Brain microvascular endothelial cell (primary cell): Measurements from ENCODE around the gene NDUFAF5.
"Not testable (repeated sequence)": the region's sequence is repeated elsewhere in the genome, so short reads cannot be mapped to it uniquely, and the experiment has no call there.

Experiments
- DNase-seq: peaks from one replicate; pipeline ENCODE4 v3.0.0-alpha.2; 2020
- H3K27ac ChIP-seq: fragments of 250-450 bp; sonication (Bioruptor Pico); 2 replicates; pipeline ENCODE4 v1.5.1; 2020; ENCODE audit warnings: mild to moderate bottlenecking, moderate library complexity
- H3K27me3 ChIP-seq: fragments of 250-450 bp; sonication (Bioruptor Pico); replicated peaks from 2 replicates; pipeline ENCODE4 v1.5.1; 2020; ENCODE audit warnings: mild to moderate bottlenecking
- H3K36me3 ChIP-seq: fragments of 250-450 bp; sonication (Bioruptor Pico); replicated peaks from 2 replicates; pipeline ENCODE4 v1.5.1; 2020; ENCODE audit warnings: mild to moderate bottlenecking
- H3K4me3 ChIP-seq: 2 replicates; pipeline ENCODE4 v1.5.1; 2011; ENCODE audit warnings: low read depth, mild to moderate bottlenecking, control low read depth, low read length, moderate library complexity
- CTCF ChIP-seq: IDR thresholded peaks from 2 replicates; pipeline ENCODE4 v1.5.1; 2011; ENCODE audit warnings: low read depth, mild to moderate bottlenecking, moderate library complexity, low read length, control low read depth, inconsistent platforms; ENCODE audit errors: missing control alignments
- in situ Hi-C: cut with HindIII; loops from 2 replicates; pipeline ENCODE4 v1.10.0; 2017; ENCODE audit warnings: low sequenced_read_pairs, low pct_ligation_motif_present

The NDUFAF5 gene

GRCh38 chr20:13784893-13785715, at the start of gene NDUFAF5, which contains the start of gene ESF1:
NDUFAF5 (plus strand) TSS chr20:13785028; CDS start chr20:13785069, 41 bp downstream.
ESF1 (minus strand) TSS chr20:13784919; CDS start chr20:13783140, 1,779 bp downstream.
- Histone ChIP-seq H3K27ac (peak within 1 kb of the TSS; percentile 70), H3K36me3 (peaks cover 18% of the 10 kb centered on the region), H3K27me3 (no peaks in the 10 kb centered on the region), H3K4me3 (peak within 1 kb of the TSS; percentile 93)
- TF ChIP-seq CTCF = no peak
- peak; percentile 98 for DNase-seq
- in situ Hi-C loops = no loop called here

- in situ Hi-C loops = no loop called here
- TF ChIP-seq CTCF = no peak
- DNase-seq = no peak
- Histone ChIP-seq H3K4me3 (no peak overlapping the region), H3K36me3 (peaks cover 15% of the 10 kb centered on the region), H3K27me3 (no peaks in the 10 kb centered on the region), H3K27ac (no peak overlapping the region)
These were observed 49.0 kb upstream of the NDUFAF5 start for GRCh38 chr20:13735826-13736225.

GRCh38 chr20:13736436-13737191, 48.2 kb upstream of the NDUFAF5 start:
- H3K27ac ChIP-seq = no peak overlapping the region
- no peak overlapping the region for H3K4me3 ChIP-seq
- TF ChIP-seq CTCF = no peak
- H3K36me3 ChIP-seq = peaks cover 20% of the 10 kb centered on the region
- in situ Hi-C loops = no loop called here
- no peaks in the 10 kb centered on the region for H3K27me3 ChIP-seq
- peak; percentile 15 for DNase-seq

GRCh38 chr20:13738187-13738586, 46.6 kb upstream of the NDUFAF5 start:
- DNase-seq, H3K4me3 ChIP-seq, H3K27ac ChIP-seq, H3K27me3 ChIP-seq, in situ Hi-C loops, H3K36me3 ChIP-seq: not testable (repeated sequence)

- Histone ChIP-seq H3K27ac (no peak overlapping the region), H3K4me3 (no peak overlapping the region), H3K27me3 (no peaks in the 10 kb centered on the region), H3K36me3 (peaks cover 4% of the 10 kb centered on the region)
- no peak for TF ChIP-seq CTCF
- DNase-seq = no peak
- in situ Hi-C loops = no loop called here
These were observed 44.8 kb upstream of the NDUFAF5 start for GRCh38 chr20:13739731-13740649.
